ENCODE measurements around the gene KAT7. TPM values are rescaled to one million over a fixed set of nuclear protein-coding genes. Genes with fewer than 3 reads are reported as not detected.

KAT7 gene
- total RNA-seq, 1 donor from 2014 or later, result 33.1 TPM

- no peaks in the 10 kb centered on the region for H3K9me3 Mint-ChIP-seq (ENCODE audit: low read depth)
- no peaks in the 10 kb centered on the region for H3K27me3 Mint-ChIP-seq (ENCODE audit: low read depth)
- no peak overlapping the region for H3K4me3 Mint-ChIP-seq (ENCODE audit: unreplicated experiment)
- H3K4me1 Mint-ChIP-seq (ENCODE audit: low read depth), result no peaks in the 10 kb centered on the region
- no peak for TF ChIP-seq CTCF (IDR thresholded peaks at IDR 0.05)
- H3K36me3 Mint-ChIP-seq (ENCODE audit: low read depth), result no peaks in the 10 kb centered on the region
- DNase-seq (ENCODE audit: low spot score), result no peak
- H3K27ac Mint-ChIP-seq (ENCODE audit: unreplicated experiment), result no peak overlapping the region
These were observed 38.8 kb upstream of the KAT7 start for GRCh38 chr17:49749730-49750129.

GRCh38 chr17:49752508-49752907 lies 36.0 kb upstream of the KAT7 start:
- no peak for TF ChIP-seq CTCF (IDR thresholded peaks at IDR 0.05)
- Mint-ChIP-seq H3K4me1 (ENCODE audit: low read depth) (no peaks in the 10 kb centered on the region), H3K4me3 (ENCODE audit: unreplicated experiment) (no peak overlapping the region), H3K27ac (ENCODE audit: unreplicated experiment) (no peak overlapping the region), H3K9me3 (ENCODE audit: low read depth) (no peaks in the 10 kb centered on the region), H3K36me3 (ENCODE audit: low read depth) (no peaks in the 10 kb centered on the region), H3K27me3 (ENCODE audit: low read depth) (no peaks in the 10 kb centered on the region)
- no peak for DNase-seq (ENCODE audit: low spot score)

GRCh38 chr17:49753959-49754391 lies 34.5 kb upstream of the KAT7 start:
- no peaks in the 10 kb centered on the region for H3K27me3 Mint-ChIP-seq (ENCODE audit: low read depth)
- H3K4me1 Mint-ChIP-seq (ENCODE audit: low read depth), result no peaks in the 10 kb centered on the region
- no peak for DNase-seq (ENCODE audit: low spot score)
- no peaks in the 10 kb centered on the region for H3K9me3 Mint-ChIP-seq (ENCODE audit: low read depth)
- no peak overlapping the region for H3K27ac Mint-ChIP-seq (ENCODE audit: unreplicated experiment)
- no peak for TF ChIP-seq CTCF (IDR thresholded peaks at IDR 0.05)
- no peak overlapping the region for H3K4me3 Mint-ChIP-seq (ENCODE audit: unreplicated experiment)
- no peaks in the 10 kb centered on the region for H3K36me3 Mint-ChIP-seq (ENCODE audit: low read depth)

- Mint-ChIP-seq H3K27ac (ENCODE audit: unreplicated experiment) (no peak overlapping the region), H3K27me3 (ENCODE audit: low read depth) (no peaks in the 10 kb centered on the region), H3K4me1 (ENCODE audit: low read depth) (no peaks in the 10 kb centered on the region), H3K36me3 (ENCODE audit: low read depth) (no peaks in the 10 kb centered on the region), H3K9me3 (ENCODE audit: low read depth) (no peaks in the 10 kb centered on the region), H3K4me3 (ENCODE audit: unreplicated experiment) (no peak overlapping the region)
- DNase-seq (ENCODE audit: low spot score), result no peak
- TF ChIP-seq CTCF (IDR thresholded peaks at IDR 0.05), result no peak
These were observed 32.7 kb upstream of the KAT7 start for GRCh38 chr17:49755663-49756283.

GRCh38 chr17:49756323-49757150 lies 31.9 kb upstream of the KAT7 start:
- Mint-ChIP-seq H3K4me1 (ENCODE audit: low read depth) (no peaks in the 10 kb centered on the region), H3K36me3 (ENCODE audit: low read depth) (no peaks in the 10 kb centered on the region), H3K9me3 (ENCODE audit: low read depth) (no peaks in the 10 kb centered on the region), H3K27ac (ENCODE audit: unreplicated experiment) (no peak overlapping the region), H3K4me3 (ENCODE audit: unreplicated experiment) (no peak overlapping the region), H3K27me3 (ENCODE audit: low read depth) (no peaks in the 10 kb centered on the region)
- no peak for TF ChIP-seq CTCF (IDR thresholded peaks at IDR 0.05)
- no peak for DNase-seq (ENCODE audit: low spot score)
